Non-pigmented ciliary epithelial cell (primary cell): ENCODE measurements around the gene AKR1C2.
"Not testable (repeated sequence)": the region's sequence is repeated elsewhere in the genome, so short reads cannot be mapped to it uniquely, and the experiment has no call there.

Experiments
- DNase-seq: peaks from one replicate; pipeline ENCODE4 v3.0.0-alpha.2; 2010; ENCODE audit warnings: low read depth

The AKR1C2 gene

DNA sequence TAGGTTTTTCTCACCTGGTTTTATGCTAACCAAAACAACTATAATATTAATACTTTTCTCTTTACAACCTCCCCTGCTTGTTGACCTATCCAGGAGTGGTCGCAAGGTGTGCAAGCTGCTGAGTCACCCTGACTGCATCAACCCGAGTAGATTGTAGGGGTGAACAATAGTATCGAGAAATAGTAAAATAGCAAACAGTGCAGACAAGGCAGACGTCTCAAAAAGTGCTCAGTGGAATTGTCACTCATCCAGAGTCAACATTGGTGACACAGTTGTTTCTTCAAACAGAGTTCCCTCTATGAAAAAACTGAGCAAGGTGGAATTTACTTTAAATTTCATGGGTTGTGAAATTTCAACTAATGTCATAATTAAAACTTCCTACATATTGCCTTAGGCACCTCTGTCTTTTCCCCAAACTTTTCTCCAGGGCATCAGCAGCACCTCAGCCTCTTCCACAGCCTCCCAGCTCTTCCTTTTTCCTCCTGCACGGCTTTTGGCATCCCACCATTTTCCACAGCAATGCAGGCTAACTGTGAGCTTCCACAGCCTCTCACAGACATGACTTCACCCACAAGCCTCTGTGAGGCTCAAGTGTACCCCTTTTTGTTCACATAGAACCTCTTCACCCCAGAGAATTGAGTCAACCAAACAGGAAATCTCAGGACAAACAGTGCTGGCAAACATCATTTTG lies 46.6 kb downstream of the AKR1C2 start:
- DNase-seq = not testable (repeated sequence)

DNA sequence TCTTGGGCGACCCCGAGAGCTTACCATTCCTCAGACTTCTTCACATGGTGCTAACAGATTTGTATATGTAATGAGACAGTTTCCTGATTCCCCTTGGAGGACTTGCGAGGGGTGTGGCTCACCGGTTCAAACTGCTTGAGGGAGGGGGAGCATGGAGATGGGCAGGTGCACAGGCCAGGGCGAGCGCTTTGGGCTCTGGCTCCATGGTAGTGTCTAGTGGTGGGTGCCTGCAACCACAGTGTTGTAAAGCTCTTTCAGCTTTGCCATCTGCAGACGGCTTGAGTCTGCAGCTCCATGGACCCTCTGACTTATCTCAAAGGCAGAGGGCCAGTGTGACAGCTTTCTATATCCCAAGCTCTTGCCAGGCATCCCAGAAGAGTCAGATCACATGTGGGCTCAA lies 47.6 kb downstream of the AKR1C2 start:
- not testable (repeated sequence) for DNase-seq

DNA sequence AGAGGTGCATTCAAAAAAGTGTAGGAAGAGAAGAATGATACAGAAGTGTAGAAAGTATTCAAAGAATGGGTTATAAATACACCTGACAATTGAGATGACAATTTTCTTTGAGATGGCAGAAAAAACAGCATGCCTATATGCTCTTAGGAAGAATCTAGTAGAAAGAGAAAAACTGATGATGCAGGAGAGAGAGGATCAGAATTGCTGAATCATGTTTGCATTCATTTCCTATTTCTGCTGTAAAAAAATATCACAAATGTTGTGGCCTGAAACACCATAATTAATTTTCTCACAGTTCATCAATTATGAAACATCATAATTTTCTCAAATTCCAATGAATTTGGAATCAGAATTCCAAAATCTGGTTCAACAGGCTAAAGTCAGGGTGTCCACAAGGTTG lies 50.3 kb downstream of the AKR1C2 start:
- no peak for DNase-seq

DNA sequence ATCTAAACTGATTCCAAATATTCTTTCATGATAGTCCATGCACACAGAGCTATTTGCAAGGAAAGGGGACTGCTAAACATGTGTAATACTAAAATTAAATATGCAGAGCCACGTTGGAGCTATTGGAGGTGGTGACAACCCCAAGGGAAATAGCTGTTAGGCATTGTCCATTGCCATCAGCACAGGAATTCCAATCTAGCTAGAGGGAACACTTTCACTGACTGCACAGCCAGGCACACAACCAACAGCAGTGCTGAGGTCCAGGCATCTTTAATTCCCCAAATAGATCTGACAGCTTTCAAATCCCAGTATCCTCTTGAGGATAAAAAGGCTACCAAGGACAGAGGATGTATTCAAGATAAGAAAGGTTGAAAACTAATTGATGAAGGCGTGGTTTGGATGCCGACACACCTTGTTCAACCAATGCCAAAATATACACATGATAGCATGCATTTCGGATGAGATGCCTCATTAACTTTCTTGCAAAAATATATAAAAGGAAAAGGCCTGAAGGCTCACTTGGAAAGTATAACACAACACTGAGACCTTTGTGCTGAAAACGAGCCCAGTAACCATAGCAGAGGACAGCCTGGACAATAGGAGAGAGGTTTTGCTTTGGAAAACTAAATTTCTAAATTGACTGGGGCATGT lies 52.0 kb downstream of the AKR1C2 start:
- DNase-seq = not testable (repeated sequence)

DNA sequence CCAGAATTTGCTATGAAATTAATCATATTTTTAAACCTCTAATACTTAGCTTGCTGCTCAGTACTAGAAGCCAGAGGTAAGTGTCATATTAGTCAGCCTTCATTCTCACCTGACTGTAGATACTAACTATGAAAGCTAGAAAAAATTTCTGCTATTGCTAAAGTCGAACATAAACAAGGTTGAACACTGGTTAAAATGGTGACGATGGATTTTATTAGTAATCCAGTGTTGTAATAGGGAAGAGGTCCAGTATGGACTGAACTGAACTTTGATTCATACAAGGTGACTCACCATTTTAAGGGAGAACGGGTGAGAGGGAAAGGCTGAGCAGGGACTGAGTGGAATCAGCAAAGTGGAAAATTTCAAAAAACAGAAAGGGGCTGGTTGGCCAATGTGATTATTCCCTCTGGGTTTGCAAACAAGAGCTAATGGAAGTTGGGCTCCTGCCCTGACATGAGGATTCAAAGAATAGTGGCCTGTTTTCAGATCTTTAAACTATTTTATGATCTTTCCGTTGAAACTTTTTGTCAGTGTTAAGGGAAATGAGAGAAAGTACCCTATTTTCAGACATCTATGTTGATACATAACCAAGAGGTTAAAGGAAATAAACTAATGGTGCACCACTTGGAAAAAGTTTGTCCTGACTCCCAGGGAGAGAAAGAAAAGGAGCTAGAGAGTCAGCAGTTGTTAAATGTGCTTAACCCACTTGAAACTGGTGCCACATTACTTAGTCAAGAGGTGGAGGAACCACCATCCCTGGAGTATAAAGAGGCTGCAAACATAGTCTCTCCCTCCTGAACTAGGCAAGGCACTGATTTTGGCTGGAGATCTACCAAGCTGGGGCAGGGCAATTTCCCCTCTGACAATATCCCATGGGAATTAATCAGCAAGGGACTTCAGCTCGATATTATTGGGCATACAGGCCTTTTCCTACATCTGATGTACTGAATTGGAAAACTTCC lies 55.7 kb downstream of the AKR1C2 start:
- DNase-seq = peak; percentile 74

DNA sequence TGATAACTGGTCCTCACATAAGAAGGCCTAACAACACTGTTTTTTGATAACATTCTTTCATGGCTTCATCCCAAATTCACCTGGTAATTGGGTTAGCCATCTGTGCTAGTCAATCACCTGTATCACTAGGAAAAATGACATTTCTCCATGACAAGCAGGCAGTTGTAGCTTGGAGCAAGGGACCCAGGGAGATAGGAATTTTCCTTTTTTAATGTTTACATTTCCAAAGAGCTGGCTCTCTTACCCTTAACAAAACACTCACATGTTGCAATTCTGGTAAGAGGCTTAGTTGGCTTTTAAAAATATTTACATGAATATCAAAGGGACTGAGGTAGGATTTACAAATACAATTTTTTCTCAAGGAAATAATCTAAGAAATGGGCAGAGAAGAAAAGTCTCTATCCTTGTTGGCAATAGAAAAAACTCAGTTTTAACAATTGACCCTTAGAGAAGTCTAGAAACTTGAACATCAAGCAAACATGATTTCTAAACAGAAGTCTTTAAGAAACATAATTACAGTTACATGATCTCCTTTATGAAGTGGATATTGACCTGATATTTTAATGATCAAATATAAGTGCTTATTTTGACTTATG lies 56.5 kb downstream of the AKR1C2 start:
- no peak for DNase-seq

DNA sequence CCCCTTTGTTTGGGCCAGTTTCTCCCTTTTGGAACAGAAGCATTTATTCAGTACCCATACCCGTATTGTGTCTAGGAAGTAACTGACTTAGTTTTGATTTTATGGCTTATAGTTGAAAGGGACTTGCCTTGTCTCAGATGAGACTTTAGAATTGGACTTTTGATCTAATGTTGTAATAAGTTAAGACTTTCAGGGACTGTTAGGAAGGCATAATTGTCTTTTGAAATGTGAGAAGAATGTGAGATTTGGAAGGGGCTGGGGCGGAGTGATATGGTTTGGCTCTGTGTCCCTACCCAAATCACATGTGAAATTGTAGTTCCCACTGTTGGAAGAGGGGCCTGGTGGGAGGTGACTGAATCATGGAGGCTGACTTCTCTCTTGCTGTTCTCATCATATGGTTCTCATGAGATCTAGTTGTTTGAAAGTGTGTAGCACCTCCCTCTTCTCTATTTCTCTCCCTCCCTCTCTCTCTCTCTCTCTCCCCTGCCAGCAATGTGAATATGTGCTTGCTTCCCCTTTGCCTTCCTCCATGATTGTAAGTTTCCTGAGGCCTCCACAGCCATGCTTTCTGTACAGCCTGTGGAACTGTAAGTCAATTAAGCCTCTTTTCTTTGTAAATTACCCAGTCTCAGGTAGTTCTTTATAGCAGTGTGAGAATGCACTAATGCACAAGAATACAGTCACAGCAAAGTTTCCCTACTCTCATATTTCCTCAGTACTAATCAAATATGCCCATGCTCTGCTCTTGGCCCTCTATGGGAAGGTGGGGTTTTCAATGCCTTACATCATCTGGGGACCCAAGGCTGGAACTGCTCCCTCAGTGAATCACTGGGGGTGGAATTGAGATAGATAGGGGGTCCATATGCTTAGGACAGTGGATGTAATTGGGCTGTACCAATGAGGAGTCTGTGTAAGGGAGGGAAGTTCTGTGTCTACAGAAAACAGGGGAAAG lies 57.6 kb downstream of the AKR1C2 start:
- DNase-seq = no peak

DNA sequence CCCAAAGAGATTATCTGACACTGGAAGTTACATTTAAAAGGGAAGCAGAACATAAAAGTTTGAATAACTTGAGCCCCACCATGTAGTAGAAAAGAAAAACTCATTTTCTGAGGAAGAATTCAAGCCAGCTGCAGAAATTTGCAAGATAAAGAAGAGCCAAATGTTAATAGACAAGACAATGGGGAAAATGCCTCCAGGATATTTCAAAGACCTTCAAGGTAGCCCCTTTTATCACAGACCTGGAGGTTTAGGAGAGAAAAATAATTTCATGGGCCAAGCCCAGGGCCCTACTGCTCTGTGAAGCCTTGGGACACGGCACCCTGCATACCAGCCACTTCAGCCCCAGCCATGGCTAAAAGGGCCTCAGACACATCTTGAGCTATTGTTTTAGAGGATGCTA lies 58.8 kb downstream of the AKR1C2 start:
- DNase-seq = no peak

DNA sequence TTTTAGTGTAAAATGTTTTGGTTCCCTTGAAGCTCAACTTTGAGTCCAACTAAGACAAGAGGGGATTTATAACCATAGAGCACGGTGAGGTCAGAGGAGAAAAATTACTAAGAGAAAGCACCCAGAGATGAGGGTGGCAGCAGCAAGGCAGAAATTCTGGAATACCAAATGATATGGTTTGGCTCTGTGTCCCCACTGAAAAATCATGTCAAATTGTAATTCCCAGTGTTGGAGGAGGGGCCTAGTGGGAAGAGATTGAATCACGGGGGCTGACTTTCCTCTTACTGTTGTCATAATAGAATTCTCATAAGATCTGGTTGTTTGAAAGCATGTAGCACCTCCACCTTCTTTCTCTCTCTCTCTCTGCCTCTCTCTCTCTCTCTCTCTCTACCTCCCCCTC lies 59.8 kb downstream of the AKR1C2 start:
- no peak for DNase-seq

DNA sequence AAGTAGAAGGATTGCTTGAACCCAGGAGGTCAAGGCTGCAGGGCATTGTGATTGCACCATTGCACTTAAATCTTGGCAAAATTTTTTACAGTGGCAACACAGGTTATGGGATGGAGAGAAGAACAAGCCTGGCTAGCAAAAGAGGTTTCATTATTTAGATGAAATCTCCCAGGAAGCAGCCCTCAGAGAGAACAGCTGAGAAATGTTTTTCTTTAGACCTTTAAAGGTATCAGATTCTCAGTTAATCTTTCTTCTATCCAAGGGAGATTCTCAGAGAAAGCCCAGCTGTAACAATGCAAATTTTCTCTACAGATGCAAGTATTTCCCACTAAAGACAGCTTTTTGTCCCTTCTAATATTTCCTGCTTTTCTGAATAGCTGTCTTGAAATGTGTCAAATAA lies 60.2 kb downstream of the AKR1C2 start:
- not testable (repeated sequence) for DNase-seq

DNA sequence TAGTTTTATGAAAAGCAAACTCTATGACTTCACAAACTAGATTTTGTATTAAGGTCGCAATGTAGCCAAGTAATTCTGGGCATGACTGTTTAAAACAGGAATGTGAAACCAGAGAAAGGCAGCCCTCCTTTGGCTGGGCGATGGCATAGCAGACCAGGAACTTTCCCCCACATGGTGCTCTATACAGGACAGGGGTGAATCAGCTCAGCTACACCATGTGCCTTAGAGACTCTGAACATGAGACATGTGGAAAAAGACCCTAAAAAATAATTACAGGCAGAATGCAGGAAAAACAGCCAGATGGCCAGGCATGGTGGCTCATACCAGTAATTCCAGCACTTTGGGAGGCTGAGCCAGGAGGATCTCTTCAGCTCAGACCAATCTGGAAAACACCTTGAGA lies 60.7 kb downstream of the AKR1C2 start:
- DNase-seq = peak; percentile 10

DNA sequence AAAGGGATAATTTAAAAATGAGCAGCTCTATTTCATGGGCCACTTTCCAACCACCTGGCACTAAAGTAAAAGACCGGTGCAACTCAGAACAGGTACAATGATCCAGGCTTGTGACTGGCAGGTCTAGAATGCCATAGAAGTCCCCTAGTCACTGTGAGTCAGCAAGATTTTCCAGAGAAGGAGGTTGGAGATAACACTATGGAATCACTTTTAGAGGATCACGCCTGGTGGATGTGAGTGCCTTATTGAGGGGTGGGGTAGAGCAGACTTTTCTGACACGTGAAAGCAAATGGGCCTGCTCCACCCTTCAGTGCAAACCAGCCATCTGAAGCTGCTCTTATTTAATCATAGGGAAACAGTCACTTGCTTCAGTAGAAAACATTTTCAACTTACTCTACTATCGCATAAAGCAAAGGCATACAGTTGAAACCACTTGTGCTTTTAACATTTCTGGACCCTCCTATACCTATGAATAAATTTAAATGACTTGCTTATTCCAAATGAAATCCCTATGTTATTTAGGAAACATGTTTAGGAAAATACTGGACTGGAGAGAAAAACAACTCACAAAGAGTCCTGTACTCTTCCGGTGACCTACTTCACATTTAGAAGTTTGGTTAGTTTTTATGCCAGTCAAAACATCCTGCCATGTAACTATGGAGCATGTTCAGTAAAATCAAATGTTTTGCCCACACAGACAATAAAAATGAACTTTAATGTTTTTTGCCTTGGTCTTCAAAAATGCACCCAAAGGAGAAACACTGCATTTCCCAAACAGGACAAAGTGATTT lies 61.9 kb downstream of the AKR1C2 start:
- no peak for DNase-seq

DNA sequence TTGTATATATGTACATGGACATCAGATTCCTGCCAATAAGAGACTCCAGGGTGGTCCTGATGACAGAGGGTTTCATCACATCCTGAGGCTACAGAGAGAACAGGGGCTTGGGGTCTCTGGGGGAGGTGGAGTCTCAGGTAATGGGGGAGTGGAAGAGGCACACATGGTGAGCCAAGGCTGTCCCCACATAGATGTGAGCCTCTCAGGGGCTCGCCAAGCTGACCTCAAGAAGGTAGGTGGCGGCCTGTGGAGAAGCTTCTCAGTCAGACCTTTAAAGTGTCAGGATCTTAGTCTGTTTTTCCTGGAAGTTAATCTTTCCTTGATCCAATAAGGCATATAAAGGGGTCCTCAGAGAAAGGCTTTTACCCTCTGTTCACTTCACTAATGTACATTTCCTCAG lies 62.7 kb downstream of the AKR1C2 start:
- not testable (repeated sequence) for DNase-seq

DNA sequence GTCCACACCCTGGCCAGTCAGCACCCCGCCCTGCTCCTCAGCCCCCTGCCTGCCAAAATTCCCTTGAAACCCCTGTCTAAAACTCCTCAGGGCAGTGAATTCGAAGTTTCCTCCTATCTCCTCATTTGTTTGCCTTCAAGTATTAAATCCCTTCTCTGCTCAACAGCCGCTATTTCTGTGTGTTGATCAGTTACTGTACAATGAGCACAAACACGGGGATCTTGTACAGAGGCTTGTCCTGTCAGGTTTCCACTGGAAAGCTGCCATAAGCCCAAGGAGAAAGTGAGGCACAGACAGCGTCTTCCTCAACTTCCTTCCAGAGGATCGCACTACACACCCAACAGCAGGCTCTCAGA lies 63.6 kb downstream of the AKR1C2 start:
- DNase-seq = not testable (repeated sequence)

DNA sequence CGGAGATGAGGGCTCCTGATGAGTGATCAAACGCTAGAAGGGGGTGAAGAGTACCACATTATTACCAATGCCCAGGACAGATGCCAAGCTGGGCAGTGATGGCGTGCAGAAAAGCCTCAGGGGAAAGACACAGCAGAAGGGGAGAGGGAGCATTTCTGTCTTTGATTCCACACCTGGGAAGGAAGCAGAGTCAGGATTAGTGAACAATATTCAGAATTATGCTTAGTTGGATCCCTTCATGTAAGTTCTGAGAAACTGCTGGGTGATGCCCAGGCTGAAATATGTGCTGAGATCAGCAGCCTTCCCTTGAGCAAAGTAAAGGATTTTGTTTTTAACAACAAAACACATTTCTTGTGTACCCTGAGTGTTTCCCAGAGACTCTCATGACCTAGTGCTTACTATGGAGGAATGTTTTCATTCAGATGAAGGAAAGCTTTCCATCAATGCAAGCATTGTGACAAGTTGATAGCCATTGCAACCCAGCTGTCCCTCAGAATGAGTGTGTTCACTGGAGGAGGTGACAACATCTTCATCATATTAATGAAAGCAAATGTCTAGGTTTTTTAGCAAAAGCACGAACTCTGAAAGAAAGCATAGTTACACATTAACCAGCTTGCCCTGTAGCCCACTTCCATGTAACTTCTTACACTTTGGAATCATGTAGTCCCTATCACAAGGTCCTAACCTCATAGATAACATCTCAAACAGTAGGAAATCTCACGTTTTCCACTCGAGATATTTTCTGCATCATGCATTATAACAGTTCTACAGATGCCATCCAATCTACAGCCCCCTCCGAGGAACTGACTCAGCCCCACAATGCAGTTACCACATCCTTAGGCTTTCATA lies 64.2 kb downstream of the AKR1C2 start:
- DNase-seq = no peak
